LoVo (cell line): Measurements from ENCODE around the gene FSTL4.
"Not testable (repeated sequence)": the region's sequence is repeated elsewhere in the genome, so short reads cannot be mapped to it uniquely, and the experiment has no call there.

Experiments used
- DNase-seq: peaks from one replicate; pipeline ENCODE4 v3.0.0-alpha.2; 2016; ENCODE audit warnings: low spot score

FSTL4 gene

DNA sequence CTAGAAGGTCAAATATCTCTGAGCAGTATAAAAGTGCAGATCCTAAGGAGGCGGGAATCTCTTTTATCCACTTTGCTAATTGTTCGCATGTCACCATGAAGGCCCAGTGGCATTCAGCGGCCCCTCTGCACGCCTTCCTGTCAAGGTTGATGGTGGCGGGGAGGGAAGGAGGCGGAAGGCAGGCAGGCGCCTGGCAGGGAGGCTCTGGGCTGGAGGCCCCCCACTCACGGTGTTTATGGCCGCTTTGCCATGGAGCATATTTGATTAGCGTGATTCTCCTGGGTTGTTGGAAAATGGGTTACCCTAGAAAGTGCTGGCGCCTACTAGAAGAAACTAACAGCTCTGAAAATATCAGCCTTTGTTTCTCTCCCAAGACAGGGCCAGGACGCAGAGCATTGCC is 209.6 kb downstream of the FSTL4 start:
- no peak for DNase-seq

- DNase-seq = no peak
These were observed 210.5 kb downstream of the FSTL4 start for GRCh38 chr5:133401731-133402347.

- DNase-seq = no peak
These were observed 211.4 kb downstream of the FSTL4 start for GRCh38 chr5:133400831-133401351.

GRCh38 chr5:133400120-133400519 is 212.2 kb downstream of the FSTL4 start:
- DNase-seq = no peak

- DNase-seq = no peak
These were observed 213.0 kb downstream of the FSTL4 start for GRCh38 chr5:133399247-133399891.

GRCh38 chr5:133398646-133399101 is 213.7 kb downstream of the FSTL4 start:
- no peak for DNase-seq

DNA sequence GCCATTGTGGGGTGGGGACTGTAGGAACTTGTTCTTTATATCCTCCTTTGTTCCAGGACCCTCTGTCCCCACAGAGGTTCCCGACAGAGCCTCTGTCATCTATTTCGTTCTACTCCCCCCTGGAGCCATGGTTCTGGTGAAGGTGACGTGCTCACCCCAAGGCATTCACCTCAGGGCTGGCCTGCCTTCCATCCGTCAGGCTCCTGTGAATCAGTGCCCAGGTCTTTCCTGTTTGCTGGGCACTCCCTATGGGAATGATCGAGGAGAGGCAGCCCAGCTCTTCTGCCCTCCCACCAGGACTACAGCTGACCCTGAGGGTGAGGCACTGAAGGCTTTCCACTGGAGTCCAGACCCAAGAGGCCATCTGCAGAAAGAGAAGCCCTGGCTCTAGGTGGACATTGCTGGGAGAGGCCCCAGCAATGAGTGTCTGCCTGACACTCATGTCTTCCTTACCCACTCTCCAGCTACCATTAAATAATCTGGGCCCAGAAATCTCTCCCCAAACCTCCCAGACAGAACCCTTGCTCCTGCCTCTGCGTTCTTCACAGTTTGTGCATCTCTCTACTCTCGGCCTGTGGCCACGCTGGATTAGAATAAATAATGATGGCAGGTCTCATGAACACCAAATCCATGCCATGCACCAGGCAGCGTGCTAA is 214.2 kb downstream of the FSTL4 start:
- DNase-seq = no peak

- no peak for DNase-seq
These were observed 215.0 kb downstream of the FSTL4 start for GRCh38 chr5:133397348-133397747.

GRCh38 chr5:133396814-133397213 is 215.5 kb downstream of the FSTL4 start:
- DNase-seq = no peak

- no peak for DNase-seq
These were observed 216.1 kb downstream of the FSTL4 start for GRCh38 chr5:133396187-133396741.

- DNase-seq = not testable (repeated sequence)
These were observed 217.1 kb downstream of the FSTL4 start for GRCh38 chr5:133395207-133395606.

- not testable (repeated sequence) for DNase-seq
These were observed 217.9 kb downstream of the FSTL4 start for GRCh38 chr5:133394477-133394817.

GRCh38 chr5:133393776-133394476 is 218.4 kb downstream of the FSTL4 start:
- no peak for DNase-seq

DNA sequence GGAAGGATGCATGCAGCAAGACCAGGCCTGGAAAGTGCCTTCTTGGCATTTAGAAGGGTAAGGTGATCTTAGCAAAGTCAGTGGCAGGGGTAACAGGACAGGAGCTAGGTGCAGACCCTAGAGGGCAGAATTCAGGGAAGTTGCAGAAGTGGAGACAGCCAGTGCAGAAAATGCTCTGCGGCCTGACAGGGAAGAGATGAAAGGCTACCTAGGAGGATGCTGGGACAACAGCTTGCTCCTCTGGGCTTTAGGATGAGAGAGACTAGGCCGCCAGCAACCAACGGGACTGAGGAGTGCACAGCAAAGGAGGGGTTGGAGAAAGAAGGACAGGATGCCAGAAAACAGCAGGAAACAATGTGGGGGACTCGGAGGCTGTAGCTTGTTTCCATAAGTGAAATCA is 219.9 kb downstream of the FSTL4 start:
- no peak for DNase-seq

DNA sequence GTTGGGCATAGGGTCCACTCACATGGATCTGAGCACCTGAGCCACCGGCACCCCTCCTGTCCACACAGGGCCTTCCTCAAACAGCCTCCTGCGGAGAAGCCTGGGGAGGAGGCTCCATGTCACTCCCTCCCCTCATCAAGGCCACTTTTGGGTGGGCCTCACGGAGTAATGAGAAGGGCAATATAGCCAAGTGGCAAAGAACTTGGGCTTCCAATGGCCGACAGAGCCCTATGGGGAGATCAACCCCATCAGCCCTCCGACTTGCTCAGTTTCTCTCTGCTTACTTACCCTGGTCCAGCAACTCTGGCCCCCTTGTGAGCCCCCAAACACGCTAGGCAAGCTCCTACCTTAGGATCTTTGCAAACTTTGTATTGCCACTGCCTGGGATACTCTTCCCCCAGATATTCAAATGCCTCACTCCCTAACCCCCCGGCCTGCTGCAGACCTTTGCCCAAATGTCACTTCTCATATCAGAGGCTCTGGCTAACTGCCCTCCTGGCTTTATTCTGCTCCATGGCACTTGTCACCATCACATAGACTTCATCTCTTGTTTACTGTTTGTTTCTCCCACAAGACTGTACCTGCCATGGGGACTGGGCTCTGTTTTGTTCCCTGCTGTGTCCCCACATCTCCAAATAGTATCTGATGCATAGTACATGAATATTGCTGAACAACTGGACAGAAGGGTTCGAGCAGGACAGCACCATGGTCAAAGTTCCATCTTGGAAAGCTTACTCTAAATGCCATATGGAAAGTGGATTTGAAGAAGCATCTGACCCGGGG is 220.8 kb downstream of the FSTL4 start:
- DNase-seq = no peak

DNA sequence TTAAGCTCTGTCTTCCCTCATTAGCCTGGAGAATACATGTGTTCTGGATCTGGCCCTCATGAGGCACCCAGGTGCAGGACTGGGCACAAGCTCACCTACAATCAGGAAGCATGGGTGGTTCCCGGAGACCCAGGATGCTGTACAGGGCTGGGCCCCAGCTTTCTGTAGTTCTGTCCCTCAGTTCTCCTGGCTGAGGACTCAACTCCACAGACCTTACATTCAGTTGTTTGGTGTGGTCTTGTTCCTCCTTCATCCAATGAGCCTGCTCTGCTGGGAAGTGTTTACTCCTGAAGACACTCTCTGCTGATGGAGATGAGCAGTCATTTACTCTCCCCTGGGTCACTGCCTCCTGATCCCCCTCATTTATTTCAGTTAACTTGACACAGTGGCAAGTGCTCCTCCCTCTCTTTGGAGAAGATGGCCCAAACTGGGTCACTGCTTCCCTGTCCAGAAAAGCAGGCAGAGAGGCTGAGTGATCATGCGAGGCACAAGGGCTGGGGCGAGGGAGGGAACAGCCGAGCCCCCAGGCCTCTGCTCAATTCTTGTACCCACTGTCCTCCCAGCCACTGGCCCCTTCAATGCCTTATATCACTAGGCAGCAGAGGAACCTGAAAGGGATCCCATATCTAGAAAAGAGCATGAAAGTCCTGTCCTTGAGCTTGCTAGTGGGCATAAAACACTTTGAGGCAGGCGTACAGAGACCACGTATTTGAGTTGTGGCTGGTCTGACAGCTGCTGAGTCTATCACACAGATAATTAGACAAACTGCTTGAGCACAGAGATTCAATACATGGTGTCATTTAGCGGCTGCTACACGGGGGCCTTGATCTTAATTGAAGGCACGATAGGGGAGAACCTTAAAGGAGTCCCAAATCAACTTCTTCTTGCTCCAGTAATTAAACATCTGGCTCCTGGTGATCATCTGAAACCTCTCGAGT is 221.7 kb downstream of the FSTL4 start:
- DNase-seq = no peak

- no peak for DNase-seq
These were observed 223.2 kb downstream of the FSTL4 start for GRCh38 chr5:133389066-133389590.

DNA sequence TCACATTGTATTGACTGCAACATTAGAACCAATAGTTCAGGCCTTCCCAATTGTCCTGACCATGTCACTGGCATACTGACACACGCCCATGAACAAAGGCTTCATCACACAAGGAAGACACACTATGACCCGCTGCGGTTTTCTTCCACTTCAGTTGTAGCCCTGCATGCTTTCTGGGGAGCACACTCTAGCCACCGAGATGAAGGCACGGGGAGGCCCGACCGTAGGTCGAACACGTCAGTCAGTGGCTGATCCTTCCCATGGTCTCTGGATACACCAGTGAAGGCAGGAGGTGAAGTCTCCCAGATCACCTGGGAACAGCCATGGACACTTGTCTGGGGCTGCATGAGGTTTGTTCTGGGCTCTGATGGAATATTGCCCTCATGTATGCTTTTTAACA is 224.7 kb downstream of the FSTL4 start:
- no peak for DNase-seq

DNA sequence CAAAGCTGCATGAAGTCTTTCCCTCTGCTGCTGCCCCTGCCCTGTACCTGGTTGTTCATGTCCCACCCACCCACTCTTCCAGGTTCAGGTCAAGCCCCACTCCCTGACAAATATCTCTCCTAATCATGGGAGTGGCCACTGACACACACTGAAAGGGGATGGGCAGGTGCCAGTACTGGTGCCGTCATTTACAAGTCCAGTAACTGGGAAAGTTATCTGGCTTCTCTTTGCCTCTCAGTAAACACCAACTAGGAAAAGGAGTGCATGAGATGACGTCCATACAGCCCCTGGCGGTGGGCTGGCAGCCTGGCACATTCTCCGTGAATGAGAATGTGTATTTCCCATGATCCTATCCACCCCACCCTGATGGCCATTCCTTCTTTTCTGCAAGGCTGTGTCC is 225.2 kb downstream of the FSTL4 start:
- no peak for DNase-seq

GRCh38 chr5:133386662-133387061 is 225.7 kb downstream of the FSTL4 start:
- no peak for DNase-seq
